GM12801 (cell line): ENCODE measurements around the gene COL4A1.

Source experiments
- TF ChIP-seq, protein P1 (sequence below): IDR thresholded peaks from one replicate; pipeline ENCODE4 v1.5.1; 2011; ENCODE audit warnings: control low read depth; ENCODE audit not compliant: insufficient read length; ENCODE audit errors: extremely low read depth

The COL4A1 gene

DNA sequence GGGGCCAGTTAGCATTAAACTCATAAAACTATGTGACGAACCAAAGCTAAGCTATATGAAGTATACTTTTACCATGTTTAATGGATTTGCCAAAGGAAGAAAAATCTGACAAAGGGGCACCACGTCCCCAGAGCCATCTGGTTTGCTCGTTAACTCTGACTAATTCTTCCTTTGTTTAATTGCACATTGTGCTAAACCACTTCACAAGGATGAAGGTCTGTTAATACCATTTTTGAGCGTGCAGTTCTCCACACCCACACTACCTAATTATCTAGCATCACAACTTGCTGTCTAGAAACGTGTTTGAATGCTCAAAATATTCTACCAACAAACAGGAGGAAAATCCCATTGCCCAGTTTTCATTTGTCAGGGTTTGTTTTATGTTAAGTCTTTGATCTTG, 74.8 kb downstream of the COL4A1 start:
- TF ChIP-seq, protein P1, sequence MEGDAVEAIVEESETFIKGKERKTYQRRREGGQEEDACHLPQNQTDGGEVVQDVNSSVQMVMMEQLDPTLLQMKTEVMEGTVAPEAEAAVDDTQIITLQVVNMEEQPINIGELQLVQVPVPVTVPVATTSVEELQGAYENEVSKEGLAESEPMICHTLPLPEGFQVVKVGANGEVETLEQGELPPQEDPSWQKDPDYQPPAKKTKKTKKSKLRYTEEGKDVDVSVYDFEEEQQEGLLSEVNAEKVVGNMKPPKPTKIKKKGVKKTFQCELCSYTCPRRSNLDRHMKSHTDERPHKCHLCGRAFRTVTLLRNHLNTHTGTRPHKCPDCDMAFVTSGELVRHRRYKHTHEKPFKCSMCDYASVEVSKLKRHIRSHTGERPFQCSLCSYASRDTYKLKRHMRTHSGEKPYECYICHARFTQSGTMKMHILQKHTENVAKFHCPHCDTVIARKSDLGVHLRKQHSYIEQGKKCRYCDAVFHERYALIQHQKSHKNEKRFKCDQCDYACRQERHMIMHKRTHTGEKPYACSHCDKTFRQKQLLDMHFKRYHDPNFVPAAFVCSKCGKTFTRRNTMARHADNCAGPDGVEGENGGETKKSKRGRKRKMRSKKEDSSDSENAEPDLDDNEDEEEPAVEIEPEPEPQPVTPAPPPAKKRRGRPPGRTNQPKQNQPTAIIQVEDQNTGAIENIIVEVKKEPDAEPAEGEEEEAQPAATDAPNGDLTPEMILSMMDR = no peak

DNA sequence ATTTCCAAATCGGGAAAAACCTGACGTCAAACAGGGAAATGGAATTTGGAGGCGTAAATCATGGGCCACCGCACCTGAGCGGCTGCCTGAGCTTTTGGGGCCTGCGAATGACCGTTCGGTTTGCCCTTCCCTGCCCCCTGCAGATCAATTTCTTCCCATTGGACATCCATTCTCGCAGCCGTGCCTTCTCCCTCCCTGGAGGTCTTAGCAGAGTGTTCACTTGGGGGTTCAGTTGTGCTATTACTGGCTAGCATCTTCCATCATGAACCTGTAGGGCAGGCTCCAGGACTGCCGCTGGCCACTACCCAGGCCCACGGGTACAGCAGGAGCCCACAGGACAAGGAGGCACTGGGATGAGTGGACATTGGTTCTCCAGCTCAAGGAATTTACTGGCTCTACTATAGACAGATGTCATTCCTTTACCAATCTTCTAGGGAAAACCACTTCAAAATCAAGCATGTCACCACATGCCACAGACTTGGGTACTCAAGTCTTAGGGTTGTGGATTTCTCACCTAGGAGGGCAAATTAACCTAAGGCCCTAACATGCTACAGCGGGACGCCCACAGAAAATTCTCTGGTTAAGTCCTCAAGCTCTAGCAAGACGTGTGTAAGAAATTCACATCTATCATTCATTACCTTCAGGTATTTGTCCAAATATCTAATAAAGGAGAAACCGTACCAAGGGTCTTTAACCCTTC, 75.5 kb downstream of the COL4A1 start:
- TF ChIP-seq, protein P1 = no peak

DNA sequence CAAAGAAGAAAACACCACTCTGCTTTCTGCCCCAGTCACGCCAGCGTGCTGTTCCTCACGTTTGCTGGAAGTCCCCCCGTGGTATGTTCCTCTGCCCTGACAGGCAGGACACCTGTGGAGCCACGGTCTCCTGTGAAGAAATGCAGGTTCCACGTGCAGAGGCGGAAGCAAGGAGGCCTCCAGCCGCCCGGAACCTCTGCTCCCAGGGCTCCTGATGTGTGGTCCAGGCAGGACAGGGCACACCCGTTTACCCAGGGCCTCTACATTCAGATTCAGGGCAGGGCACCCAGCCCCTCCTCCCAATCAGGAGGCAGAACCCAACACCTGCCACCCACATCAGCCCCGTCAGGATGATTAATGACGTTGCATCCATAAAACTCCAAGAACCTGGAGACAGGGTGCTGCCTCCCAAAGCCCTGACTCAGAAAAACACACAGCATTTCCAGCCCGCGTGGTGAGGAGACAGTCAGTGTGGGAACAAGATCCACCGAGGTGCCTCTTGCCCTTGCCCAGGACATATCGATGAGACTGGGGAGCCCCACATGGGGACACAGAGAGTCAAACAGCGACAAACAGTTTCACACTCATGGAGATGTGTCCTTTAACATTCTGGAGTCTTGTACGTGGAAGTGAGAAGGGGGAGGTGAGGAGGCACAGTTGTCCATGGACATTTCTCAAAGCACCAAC, 76.2 kb downstream of the COL4A1 start:
- TF ChIP-seq, protein P1 = no peak

DNA sequence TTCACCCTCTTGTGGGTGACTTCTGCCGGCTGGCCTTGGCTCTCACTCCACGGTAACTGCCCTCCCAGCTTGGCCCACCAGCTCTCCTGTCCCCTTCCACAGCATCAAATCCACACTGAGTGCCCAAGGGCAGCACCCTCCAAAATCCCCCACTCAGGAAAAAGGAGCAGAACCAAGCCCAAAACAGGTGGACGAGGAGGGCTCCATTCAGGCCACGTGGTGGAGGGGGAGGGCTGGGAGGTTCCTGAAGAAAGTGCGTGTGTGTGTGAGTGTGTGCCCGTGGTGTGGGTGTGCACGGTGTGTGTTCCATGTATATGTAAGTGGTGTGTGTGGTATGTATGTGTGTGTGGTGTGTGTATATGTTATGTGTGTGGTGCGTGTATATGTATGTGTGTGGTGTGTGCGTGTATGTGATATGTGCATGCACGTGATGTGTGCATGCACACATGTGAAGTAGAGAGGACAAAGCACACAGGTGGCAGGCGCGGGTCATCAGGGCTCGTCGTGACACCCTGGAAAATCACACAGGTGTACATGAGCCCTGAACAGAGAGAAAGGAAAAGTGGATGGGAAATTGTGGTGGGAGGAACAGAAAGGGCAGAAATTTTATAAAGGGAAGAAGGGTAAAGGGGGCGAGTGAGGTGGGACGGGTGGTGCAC, 76.9 kb downstream of the COL4A1 start:
- TF ChIP-seq, protein P1 = no peak

DNA sequence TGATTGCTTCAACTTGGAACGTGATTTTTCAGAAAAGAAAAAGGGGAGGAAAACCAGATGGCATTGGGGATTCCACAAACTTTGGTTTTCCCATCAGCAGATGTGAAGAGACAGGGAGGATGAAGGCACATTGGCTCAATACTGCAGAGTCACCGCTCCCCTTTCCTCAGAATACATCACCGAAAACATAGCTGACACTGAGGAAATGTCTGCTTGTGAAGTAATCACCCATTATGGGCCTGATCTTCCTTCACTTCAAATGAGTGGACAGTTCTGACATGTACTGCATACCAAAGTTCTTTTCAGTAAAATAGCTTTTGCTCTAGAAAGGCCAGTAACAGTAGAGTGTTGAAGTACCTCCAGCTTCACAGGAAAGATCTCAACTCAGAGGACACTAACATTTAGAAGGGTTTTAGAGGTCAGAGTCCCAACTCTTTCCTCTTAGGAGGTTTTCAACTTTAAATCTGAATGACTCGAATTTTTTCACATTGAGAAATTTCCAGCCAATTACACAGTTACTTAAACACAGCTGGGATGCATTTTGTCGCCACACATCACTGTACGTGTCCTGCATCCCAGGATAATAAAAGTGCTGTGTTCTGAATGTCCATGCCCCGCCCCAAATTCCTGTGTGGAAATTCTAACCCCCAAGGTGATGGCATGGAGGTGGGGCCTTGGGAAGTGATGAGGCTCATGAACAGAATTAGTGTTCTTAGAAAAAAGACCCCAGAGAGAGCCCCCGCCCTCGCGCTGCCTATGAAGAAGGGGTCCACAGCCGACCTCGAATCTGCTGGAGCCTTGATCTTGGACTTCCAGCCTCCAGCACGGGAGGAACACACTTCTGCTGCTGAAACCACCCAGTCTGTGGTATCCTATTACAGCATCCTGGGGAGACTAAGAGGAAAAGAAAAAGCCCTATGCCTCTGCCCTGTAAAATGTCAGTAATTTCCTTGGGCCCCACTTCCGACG, 77.7 kb downstream of the COL4A1 start:
- TF ChIP-seq, protein P1 = no peak

DNA sequence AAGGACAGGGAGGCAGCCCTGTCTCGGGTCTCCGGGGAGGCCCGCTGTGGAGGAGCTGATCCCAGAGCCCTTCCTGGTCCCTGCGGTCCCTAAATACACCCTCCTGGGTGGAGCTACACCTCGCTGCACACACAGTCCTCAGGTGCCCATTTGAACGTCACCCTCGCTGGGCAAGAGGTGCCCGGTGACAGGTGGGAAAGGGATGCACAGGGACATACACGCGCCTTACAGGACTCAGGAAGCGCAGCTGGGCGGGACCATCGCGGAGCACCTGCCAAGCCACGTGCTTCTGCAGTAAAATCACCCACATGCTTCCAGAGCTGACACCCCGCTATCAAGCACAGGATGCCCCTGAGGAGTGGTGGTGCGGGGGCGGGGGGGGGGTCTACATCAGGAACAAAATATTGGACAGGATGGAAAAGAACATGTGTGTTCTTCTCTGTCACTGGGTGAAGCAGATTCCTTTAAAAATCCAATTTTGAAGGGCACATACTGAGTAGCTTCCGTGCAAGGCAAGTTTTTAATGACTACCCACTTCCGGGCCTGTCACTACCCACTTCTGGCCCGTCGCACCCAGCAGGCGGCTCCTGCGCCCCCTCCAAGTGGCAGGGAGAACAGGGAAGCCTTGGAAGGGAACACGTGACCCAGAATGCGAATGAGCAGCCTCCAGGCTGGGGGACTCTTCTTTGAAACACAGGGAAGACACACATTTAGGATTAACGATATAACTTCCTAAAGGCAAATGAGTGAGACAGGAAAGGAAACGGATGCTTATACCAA, 78.9 kb downstream of the COL4A1 start:
- TF ChIP-seq, protein P1 = no peak
